Bone marrow (tissue), 2 donors: ENCODE data around the gene RAB3C.

Experiments
- DNase-seq, 2 donors: peaks; one replicate each; lab custom pipeline; 2025; lab: John Stamatoyannopoulos, UW

Gene RAB3C

GRCh38 chr5:58773744-58774441 is 191.0 kb downstream of the RAB3C start:
- DNase-seq: no peak

GRCh38 chr5:58774937-58775336 is 192.1 kb downstream of the RAB3C start:
- no peak for DNase-seq

- no peak for DNase-seq
These were observed 192.9 kb downstream of the RAB3C start for GRCh38 chr5:58775701-58776262.

GRCh38 chr5:58776559-58776958 is 193.7 kb downstream of the RAB3C start:
- DNase-seq: no peak

- DNase-seq: no peak
These were observed 196.0 kb downstream of the RAB3C start for GRCh38 chr5:58778888-58779287.

GRCh38 chr5:58786035-58786434 is 203.2 kb downstream of the RAB3C start:
- DNase-seq: no peak

GRCh38 chr5:58786711-58787303 is 203.9 kb downstream of the RAB3C start:
- DNase-seq: no peak

- no peak for DNase-seq
These were observed 205.1 kb downstream of the RAB3C start for GRCh38 chr5:58787987-58788386.

- no peak for DNase-seq
These were observed 211.2 kb downstream of the RAB3C start for GRCh38 chr5:58793888-58794657.

- no peak for DNase-seq
These were observed 212.0 kb downstream of the RAB3C start for GRCh38 chr5:58794875-58795274.

GRCh38 chr5:58795327-58795726 is 212.5 kb downstream of the RAB3C start:
- no peak for DNase-seq

- no peak for DNase-seq
These were observed 214.1 kb downstream of the RAB3C start for GRCh38 chr5:58797021-58797420.

GRCh38 chr5:58800356-58800755 is 217.5 kb downstream of the RAB3C start:
- no peak for DNase-seq

- no peak for DNase-seq
These were observed 218.1 kb downstream of the RAB3C start for GRCh38 chr5:58800861-58801540.

- DNase-seq: no peak
These were observed 220.2 kb downstream of the RAB3C start for GRCh38 chr5:58803056-58803455.

- DNase-seq: no peak
These were observed 221.4 kb downstream of the RAB3C start for GRCh38 chr5:58804291-58804690.

GRCh38 chr5:58810086-58810485 is 227.2 kb downstream of the RAB3C start:
- no peak for DNase-seq

- DNase-seq: no peak
These were observed 231.0 kb downstream of the RAB3C start for GRCh38 chr5:58813855-58814254.

- DNase-seq: no peak
These were observed 233.4 kb downstream of the RAB3C start for GRCh38 chr5:58816181-58816731.

GRCh38 chr5:58818465-58818864 is 235.6 kb downstream of the RAB3C start:
- no peak for DNase-seq

- DNase-seq: no peak
These were observed 242.6 kb downstream of the RAB3C start for GRCh38 chr5:58825441-58825840.

- no peak for DNase-seq
These were observed 243.0 kb downstream of the RAB3C start for GRCh38 chr5:58825899-58826298.
